GM10248 (cell line): ENCODE measurements around the gene PNKD.

Experiments used
- CTCF ChIA-PET: fragments of 300-600 bp; sonication (Branson Sonifier 250); formaldehyde crosslinking; extraction: SDS; loops from one replicate; lab custom pipeline; 2021; ENCODE audit warnings: antibody characterized with exemption; lab: Yijun Ruan, JAX
- POLR2A ChIA-PET: fragments of 350-650 bp; sonication (Branson Sonifier 250); formaldehyde crosslinking; extraction: SDS; loops from one replicate; lab custom pipeline; 2020; ENCODE audit warnings: antibody characterized with exemption; lab: Yijun Ruan, JAX
- DNase-seq: peaks from one replicate; pipeline ENCODE4 v3.0.0; 2012; ENCODE audit errors: extremely low spot score
- TF ChIP-seq, protein P1 (sequence below): IDR thresholded peaks from 2 replicates; pipeline ENCODE4 v1.5.1; 2012; ENCODE audit warnings: mild to moderate bottlenecking, low read depth; ENCODE audit errors: extremely low read depth, missing control alignments, control extremely low read depth

The PNKD gene

DNA sequence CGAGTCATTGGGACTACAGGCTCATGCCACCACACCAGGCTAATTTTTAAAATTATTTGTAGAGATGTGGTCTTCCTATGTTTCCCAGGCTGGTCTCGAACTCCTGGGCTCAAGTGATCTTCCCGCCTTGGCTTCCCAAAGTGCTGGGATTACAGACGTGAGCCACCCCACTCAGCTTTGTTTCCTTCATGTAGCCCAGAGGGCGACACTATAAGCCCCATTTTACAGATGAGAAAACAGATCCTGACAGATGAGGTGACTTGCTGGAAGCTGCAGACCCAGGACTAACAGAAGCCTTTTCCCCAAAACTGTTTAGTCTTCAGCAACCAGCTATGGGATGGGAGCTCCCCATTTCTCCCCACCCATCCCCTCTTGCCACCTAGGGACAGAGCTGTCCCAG, 122.1 kb downstream of the PNKD start:
- POLR2A ChIA-PET, result no interaction called here
- CTCF ChIA-PET, result interaction anchor here (1.1 to 6.4 kb wide), 9 partner anchors 9 to 455 kb away, joined by 3 to 59 read pairs (median 5); partner anchors contain the start of genes AAMP, CATIP, PNKD and TMBIM1
- TF ChIP-seq, protein P1, sequence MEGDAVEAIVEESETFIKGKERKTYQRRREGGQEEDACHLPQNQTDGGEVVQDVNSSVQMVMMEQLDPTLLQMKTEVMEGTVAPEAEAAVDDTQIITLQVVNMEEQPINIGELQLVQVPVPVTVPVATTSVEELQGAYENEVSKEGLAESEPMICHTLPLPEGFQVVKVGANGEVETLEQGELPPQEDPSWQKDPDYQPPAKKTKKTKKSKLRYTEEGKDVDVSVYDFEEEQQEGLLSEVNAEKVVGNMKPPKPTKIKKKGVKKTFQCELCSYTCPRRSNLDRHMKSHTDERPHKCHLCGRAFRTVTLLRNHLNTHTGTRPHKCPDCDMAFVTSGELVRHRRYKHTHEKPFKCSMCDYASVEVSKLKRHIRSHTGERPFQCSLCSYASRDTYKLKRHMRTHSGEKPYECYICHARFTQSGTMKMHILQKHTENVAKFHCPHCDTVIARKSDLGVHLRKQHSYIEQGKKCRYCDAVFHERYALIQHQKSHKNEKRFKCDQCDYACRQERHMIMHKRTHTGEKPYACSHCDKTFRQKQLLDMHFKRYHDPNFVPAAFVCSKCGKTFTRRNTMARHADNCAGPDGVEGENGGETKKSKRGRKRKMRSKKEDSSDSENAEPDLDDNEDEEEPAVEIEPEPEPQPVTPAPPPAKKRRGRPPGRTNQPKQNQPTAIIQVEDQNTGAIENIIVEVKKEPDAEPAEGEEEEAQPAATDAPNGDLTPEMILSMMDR, result no peak
- no peak for DNase-seq

DNA sequence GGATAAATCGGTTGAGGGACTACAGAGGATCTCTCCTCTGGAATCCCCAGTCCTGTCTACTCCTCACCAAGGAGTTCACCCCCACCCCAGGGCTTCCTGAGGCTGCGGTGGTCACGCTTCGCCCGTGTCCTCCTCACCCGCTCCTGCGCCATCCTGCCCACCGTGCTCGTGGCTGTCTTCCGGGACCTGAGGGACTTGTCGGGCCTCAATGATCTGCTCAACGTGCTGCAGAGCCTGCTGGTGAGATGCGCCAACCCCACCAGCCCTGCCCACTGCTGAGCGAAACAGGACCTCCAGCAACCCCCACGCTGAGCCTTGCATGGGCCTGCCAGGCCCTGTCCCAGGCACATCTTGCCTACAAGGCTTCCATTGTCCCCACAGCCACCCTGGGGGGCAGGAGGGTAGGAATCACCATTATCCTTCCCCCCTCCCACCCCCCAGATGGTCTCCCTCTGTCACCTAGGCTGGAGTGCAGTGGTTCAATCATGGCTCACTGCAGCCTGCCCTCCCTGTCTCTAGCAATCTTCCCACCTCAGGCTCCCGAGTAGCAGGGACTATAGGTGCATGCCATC, 122.7 kb downstream of the PNKD start:
- TF ChIP-seq, protein P1, result no peak
- POLR2A ChIA-PET, result interaction anchor here (0.7 kb wide), 1 partner anchor 21 kb away, joined by 3 read pairs; no protein-coding TSS in a partner anchor
- DNase-seq, result no peak
- CTCF ChIA-PET, result interaction anchor here (1.0 to 6.4 kb wide), 11 partner anchors 9 to 505 kb away, joined by 3 to 59 read pairs (median 5); partner anchors contain the start of genes AAMP, CATIP, PNKD and TMBIM1

DNA sequence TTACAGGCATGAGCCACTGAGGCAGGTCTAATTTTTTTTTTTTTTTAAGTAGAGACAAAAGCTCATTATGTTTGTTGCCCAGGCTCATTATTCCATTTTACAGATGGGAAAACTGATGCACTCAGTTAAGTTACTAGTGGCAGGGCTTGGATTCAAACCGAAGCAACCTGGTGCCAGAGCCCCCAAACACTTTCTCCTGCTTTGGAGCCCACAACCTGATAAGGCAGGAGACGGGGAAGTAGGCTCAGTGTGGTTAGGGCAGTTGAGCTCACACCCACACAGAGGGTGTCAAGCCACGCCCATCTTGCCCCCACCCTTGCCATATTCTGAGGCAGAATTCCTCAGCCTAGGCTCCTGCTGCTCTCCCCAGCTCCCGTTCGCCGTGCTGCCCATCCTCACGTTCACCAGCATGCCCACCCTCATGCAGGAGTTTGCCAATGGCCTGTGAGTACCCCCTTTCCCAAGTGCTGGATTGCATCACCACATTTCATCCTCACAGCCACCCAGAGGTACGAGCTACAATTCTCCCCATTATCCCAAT, 123.5 kb downstream of the PNKD start:
- POLR2A ChIA-PET, result interaction anchor here (0.7 kb wide), 1 partner anchor 20 kb away, joined by 3 read pairs; no protein-coding TSS in a partner anchor
- TF ChIP-seq, protein P1, result no peak
- no peak for DNase-seq
- CTCF ChIA-PET, result interaction anchor here (0.9 to 6.4 kb wide), 10 partner anchors 8 to 504 kb away, joined by 3 to 59 read pairs (median 6); partner anchors contain the start of genes AAMP, CATIP, PNKD and TMBIM1

DNA sequence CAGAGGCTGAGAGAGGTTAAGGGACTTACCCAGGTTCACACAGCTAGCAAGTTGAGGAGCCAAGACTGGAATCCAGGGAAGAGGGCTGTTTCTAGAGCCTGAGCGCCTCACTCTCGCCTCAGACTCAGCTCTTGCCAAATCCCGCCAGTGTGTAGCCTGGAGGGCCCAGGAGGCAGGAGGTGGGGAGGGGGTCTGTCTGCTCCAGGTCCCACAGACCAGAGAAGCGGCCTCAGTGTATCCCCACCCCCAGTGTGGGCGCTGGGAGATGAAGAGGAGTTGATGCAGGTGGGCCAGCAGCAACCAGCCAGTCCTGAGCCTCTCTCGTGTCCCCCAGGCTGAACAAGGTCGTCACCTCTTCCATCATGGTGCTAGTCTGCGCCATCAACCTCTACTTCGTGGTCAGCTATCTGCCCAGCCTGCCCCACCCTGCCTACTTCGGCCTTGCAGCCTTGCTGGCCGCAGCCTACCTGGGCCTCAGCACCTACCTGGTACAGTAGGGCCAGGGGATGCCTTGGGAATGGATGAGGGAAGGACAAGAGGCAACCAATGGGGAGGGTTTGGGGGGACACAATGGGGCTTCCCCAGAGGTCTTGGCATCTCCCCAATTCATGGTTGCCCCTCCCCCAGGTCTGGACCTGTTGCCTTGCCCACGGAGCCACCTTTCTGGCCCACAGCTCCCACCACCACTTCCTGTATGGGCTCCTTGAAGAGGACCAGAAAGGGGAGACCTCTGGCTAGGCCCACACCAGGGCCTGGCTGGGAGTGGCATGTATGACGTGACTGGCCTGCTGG, 124.2 kb downstream of the PNKD start:
- ChIA-PET CTCF (interaction anchor here (0.9 to 6.4 kb wide), 9 partner anchors 9 to 253 kb away, joined by 3 to 59 read pairs (median 5); partner anchors contain the start of genes AAMP, PNKD and TMBIM1), POLR2A (interaction anchor here (1.3 kb wide), 1 partner anchor 11 kb away, joined by 3 read pairs; no protein-coding TSS in a partner anchor)
- no peak for DNase-seq
- TF ChIP-seq, protein P1, result no peak

DNA sequence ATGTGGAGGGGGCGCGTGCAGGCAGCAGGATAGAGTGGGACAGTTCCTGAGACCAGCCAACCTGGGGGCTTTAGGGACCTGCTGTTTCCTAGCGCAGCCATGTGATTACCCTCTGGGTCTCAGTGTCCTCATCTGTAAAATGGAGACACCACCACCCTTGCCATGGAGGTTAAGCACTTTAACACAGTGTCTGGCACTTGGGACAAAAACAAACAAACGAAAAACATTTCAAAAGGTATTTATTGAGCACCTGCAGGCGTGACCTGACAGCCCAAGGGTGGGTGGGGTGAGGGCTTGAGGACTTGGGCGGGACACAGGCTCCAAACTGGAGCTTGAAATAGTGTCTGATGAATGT, 124.7 kb downstream of the PNKD start:
- no peak for DNase-seq
- ChIA-PET CTCF (interaction anchor here (0.7 to 6.4 kb wide), 7 partner anchors 20 to 122 kb away, joined by 3 to 59 read pairs (median 10); partner anchors contain the start of genes AAMP, CATIP, PNKD and TMBIM1), POLR2A (interaction anchor here (1.3 kb wide), 1 partner anchor 10 kb away, joined by 3 read pairs; no protein-coding TSS in a partner anchor)
- TF ChIP-seq, protein P1, result no peak

DNA sequence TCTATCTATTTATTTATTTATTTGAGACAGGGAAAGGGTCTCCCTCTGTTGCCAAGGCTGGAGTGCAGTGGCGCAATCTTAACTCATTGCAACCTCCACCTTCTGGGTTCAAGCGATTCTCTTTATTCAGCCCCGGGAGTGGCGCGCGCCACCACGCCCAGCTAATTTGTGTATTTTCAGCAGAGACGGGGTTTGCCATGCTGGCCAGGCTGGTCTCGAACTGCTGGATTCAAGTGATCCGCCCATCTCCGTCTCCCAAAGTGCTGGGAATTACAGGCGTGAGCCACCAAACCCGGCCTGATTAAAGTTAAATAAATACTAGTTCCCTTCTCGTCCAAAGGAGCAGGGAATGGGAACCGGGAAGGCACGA, 125.1 kb downstream of the PNKD start:
- no peak for DNase-seq
- POLR2A ChIA-PET, result interaction anchor here (1.3 kb wide), 1 partner anchor 10 kb away, joined by 3 read pairs; no protein-coding TSS in a partner anchor
- TF ChIP-seq, protein P1, result no peak
- CTCF ChIA-PET, result interaction anchor here (0.7 to 6.4 kb wide), 10 partner anchors 9 to 173 kb away, joined by 3 to 59 read pairs (median 5); partner anchors contain the start of genes AAMP, CATIP, PNKD and TMBIM1
